ENCODE data around the gene LAD1.

GRCh38 chr1:201400852-201401230 is 1.7 kb upstream of the LAD1 start:
- no peak for TF ChIP-seq POLR2A (IDR thresholded peaks at IDR 0.05; ENCODE audit: low read depth, low read length)
- TF ChIP-seq POLR2AphosphoS5 (IDR thresholded peaks at IDR 0.05; ENCODE audit: low read depth, low read length) = no peak
- no peak for TF ChIP-seq TAF1 (IDR thresholded peaks at IDR 0.05; ENCODE audit: borderline replicate concordance, low read depth, low read length)
